Glutamatergic neuron (in vitro differentiated cells): ENCODE data around the gene RABEP2. TPM values are rescaled to one million over a fixed set of nuclear protein-coding genes. Genes with fewer than 3 reads are reported as not detected.

Experiments
- DNase-seq: peaks from one replicate; pipeline ENCODE4 v3.0.0; 2022
- H3K27ac Mint-ChIP-seq: one replicate; pipeline ENCODE4 v1.8.0; 2020; ENCODE audit warnings: mild to moderate bottlenecking, mixed read lengths, inconsistent platforms; ENCODE audit not compliant: unreplicated experiment
- H3K27me3 Mint-ChIP-seq: one replicate; pipeline ENCODE4 v1.8.0; 2020; ENCODE audit warnings: mild to moderate bottlenecking, moderate library complexity, mixed read lengths, inconsistent platforms; ENCODE audit not compliant: unreplicated experiment
- H3K36me3 Mint-ChIP-seq: one replicate; pipeline ENCODE4 v1.8.0; 2020; ENCODE audit warnings: mild to moderate bottlenecking, mixed read lengths, inconsistent platforms; ENCODE audit not compliant: unreplicated experiment
- H3K4me1 Mint-ChIP-seq: one replicate; pipeline ENCODE4 v1.8.0; 2020; ENCODE audit warnings: mild to moderate bottlenecking, low read depth, mixed read lengths, inconsistent platforms; ENCODE audit not compliant: unreplicated experiment
- H3K4me3 Mint-ChIP-seq: one replicate; pipeline ENCODE4 v1.8.0; 2020; ENCODE audit warnings: mild to moderate bottlenecking, mixed read lengths, inconsistent platforms; ENCODE audit not compliant: unreplicated experiment
- H3K9me3 Mint-ChIP-seq: one replicate; pipeline ENCODE4 v1.8.0; 2020; ENCODE audit warnings: mild to moderate bottlenecking, moderate library complexity, mixed read lengths, inconsistent platforms; ENCODE audit not compliant: unreplicated experiment
- total RNA-seq: library from RNA; stranded (reverse); fragmentation: NEBNext Ultra II Directional; extraction: Animal tissue kit (Norgen Biotek cat#: 25700); gene quantifications from one replicate; pipeline ENCODE4 v1.2.1, GENCODE V29; 2021; ENCODE audit not compliant: unreplicated experiment
- TF ChIP-seq, protein P1 (sequence below): fragments of 200-600 bp; sonication (generic); IDR thresholded peaks from one replicate; pipeline ENCODE4 v1.5.0; 2021; ENCODE audit not compliant: partially characterized antibody, unreplicated experiment

The RABEP2 gene
- total RNA-seq, 1 donor from 2014 or later: 15.3 TPM

- TF ChIP-seq, protein P1, sequence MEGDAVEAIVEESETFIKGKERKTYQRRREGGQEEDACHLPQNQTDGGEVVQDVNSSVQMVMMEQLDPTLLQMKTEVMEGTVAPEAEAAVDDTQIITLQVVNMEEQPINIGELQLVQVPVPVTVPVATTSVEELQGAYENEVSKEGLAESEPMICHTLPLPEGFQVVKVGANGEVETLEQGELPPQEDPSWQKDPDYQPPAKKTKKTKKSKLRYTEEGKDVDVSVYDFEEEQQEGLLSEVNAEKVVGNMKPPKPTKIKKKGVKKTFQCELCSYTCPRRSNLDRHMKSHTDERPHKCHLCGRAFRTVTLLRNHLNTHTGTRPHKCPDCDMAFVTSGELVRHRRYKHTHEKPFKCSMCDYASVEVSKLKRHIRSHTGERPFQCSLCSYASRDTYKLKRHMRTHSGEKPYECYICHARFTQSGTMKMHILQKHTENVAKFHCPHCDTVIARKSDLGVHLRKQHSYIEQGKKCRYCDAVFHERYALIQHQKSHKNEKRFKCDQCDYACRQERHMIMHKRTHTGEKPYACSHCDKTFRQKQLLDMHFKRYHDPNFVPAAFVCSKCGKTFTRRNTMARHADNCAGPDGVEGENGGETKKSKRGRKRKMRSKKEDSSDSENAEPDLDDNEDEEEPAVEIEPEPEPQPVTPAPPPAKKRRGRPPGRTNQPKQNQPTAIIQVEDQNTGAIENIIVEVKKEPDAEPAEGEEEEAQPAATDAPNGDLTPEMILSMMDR: peak; percentile 22
- H3K9me3 Mint-ChIP-seq: peaks cover 7% of the 10 kb centered on the region
- H3K27me3 Mint-ChIP-seq: peaks cover 14% of the 10 kb centered on the region
- H3K36me3 Mint-ChIP-seq: no peaks in the 10 kb centered on the region
- peak overlapping the region; percentile 52 for H3K27ac Mint-ChIP-seq
- peak; percentile 96 for DNase-seq
- H3K4me3 Mint-ChIP-seq: peak overlapping the region; percentile 93
- H3K4me1 Mint-ChIP-seq: peaks cover 11% of the 10 kb centered on the region
Measured at GRCh38 chr16:28879841-28880588, 45.0 kb downstream of the RABEP2 start.

GRCh38 chr16:28879261-28879840 is 45.7 kb downstream of the RABEP2 start:
- Mint-ChIP-seq H3K27ac (peak overlapping the region; percentile 62), H3K4me3 (peak overlapping the region; percentile 93)

GRCh38 chr16:28878083-28878926 is 46.7 kb downstream of the RABEP2 start, which contains the start of gene ATP2A1:
Gene ATP2A1, plus strand, starts transcription at chr16:28878488. Its CDS starts 184 bp downstream, at chr16:28878672.
- peak within 1 kb of the TSS; percentile 62 for H3K27ac Mint-ChIP-seq
- peaks cover 11% of the 10 kb centered on the region for H3K4me1 Mint-ChIP-seq
- peaks cover 7% of the 10 kb centered on the region for H3K9me3 Mint-ChIP-seq
- peaks cover 14% of the 10 kb centered on the region for H3K27me3 Mint-ChIP-seq
- H3K4me3 Mint-ChIP-seq: peak within 1 kb of the TSS; percentile 93
- DNase-seq: no peak
- TF ChIP-seq, protein P1: no peak
- no peaks in the 10 kb centered on the region for H3K36me3 Mint-ChIP-seq

More at GRCh38 chr16:28879261-28879840, 45.7 kb downstream of the RABEP2 start:
- Mint-ChIP-seq H3K4me1 (peaks cover 11% of the 10 kb centered on the region), H3K9me3 (peaks cover 7% of the 10 kb centered on the region), H3K36me3 (no peaks in the 10 kb centered on the region), H3K27me3 (peaks cover 14% of the 10 kb centered on the region)
- DNase-seq: peak; percentile 62
- TF ChIP-seq, protein P1: no peak

GRCh38 chr16:28877655-28878000 is 47.4 kb downstream of the RABEP2 start:
- H3K4me1 Mint-ChIP-seq: peaks cover 11% of the 10 kb centered on the region
- H3K27ac Mint-ChIP-seq: no peak overlapping the region
- TF ChIP-seq, protein P1: no peak
- DNase-seq: no peak
- H3K4me3 Mint-ChIP-seq: no peak overlapping the region
- no peaks in the 10 kb centered on the region for H3K36me3 Mint-ChIP-seq
- H3K27me3 Mint-ChIP-seq: peaks cover 14% of the 10 kb centered on the region
- peaks cover 7% of the 10 kb centered on the region for H3K9me3 Mint-ChIP-seq
